Keratinocyte (primary cell): ENCODE results near the gene SLC2A9.

Source experiments
- EZH2 ChIP-seq: IDR thresholded peaks from one replicate; pipeline ENCODE4 v1.6.1; 2012; ENCODE audit warnings: inconsistent platforms, mild to moderate bottlenecking, low read length, moderate library complexity
- TF ChIP-seq, protein P1 (sequence below), 3 experiments: IDR thresholded peaks in 1 of 3; conservative IDR thresholded peaks in 1 of 3; optimal IDR thresholded peaks in 1 of 3; 2 replicates in 2 of 3; 3 replicates in 1 of 3; pipeline versions ENCODE3 to v1.5.1; 2011; ENCODE audit warnings: low read length in 3 of 3, mild to moderate bottlenecking in 3 of 3, moderate library complexity in 2 of 3, control low read depth in 1 of 3, inconsistent platforms in 1 of 3; ENCODE audit not compliant: insufficient read depth in 2 of 3; ENCODE audit errors: extremely low read depth in 1 of 3

DNA sequence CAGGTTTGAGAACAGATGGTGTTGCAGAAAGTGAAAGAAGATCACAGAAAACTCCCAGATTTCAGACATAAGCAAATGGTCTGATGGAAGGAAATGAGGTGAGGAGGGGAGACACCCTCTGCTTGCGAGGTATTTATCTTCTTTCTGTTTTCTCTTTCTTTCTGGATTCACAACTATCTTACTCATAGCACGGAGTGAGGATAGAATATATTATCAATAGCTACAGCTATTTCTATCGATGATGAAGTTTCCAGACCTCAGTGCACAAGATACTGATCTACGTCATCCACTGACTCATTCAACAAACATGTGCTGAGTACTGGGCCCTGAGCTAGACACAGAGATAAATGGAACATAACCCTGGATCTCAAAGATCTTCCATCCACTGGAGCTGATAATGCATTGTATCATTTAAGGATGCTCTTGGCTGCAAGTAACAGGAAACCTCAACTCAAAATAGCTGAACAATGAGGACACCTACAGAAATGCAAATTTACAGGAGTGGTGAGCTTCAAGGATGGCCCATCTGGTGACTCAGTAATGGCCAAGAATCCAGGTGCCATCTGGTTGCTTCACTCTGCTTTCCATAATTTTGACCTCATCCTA is 21.2 kb downstream of the SLC2A9 start:
- no peak for TF ChIP-seq EZH2
- TF ChIP-seq, protein P1, sequence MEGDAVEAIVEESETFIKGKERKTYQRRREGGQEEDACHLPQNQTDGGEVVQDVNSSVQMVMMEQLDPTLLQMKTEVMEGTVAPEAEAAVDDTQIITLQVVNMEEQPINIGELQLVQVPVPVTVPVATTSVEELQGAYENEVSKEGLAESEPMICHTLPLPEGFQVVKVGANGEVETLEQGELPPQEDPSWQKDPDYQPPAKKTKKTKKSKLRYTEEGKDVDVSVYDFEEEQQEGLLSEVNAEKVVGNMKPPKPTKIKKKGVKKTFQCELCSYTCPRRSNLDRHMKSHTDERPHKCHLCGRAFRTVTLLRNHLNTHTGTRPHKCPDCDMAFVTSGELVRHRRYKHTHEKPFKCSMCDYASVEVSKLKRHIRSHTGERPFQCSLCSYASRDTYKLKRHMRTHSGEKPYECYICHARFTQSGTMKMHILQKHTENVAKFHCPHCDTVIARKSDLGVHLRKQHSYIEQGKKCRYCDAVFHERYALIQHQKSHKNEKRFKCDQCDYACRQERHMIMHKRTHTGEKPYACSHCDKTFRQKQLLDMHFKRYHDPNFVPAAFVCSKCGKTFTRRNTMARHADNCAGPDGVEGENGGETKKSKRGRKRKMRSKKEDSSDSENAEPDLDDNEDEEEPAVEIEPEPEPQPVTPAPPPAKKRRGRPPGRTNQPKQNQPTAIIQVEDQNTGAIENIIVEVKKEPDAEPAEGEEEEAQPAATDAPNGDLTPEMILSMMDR (optimal IDR thresholded peaks at IDR 0.05 in 1 of 3, IDR thresholded peaks at IDR 0.05 in 1 of 3, conservative IDR thresholded peaks at IDR 0.05 in 1 of 3; ENCODE audit: extremely low read depth in 1 of 3, insufficient read depth in 2 of 3, low read length in 3 of 3), result no peak
